ENCODE data around the gene TOP2B.

The TOP2B gene

GRCh38 chr3:25664812-25665314 is at the start of gene TOP2B:
TOP2B (minus strand) TSS chr3:25664907; CDS start chr3:25664297, 610 bp downstream.
- FAIRE-seq: peak; percentile 55

- no peak for FAIRE-seq
These were observed 48.8 kb upstream of the TOP2B start for GRCh38 chr3:25713341-25713985.

GRCh38 chr3:25711090-25711489 is 46.4 kb upstream of the TOP2B start:
- FAIRE-seq: no peak

- FAIRE-seq: no peak
These were observed 43.3 kb upstream of the TOP2B start for GRCh38 chr3:25708036-25708435.

GRCh38 chr3:25707268-25707926 is 42.7 kb upstream of the TOP2B start:
- no peak for FAIRE-seq

- no peak for FAIRE-seq
These were observed 41.5 kb upstream of the TOP2B start for GRCh38 chr3:25706213-25706612.

- FAIRE-seq: no peak
These were observed 32.8 kb upstream of the TOP2B start for GRCh38 chr3:25697553-25697952.

GRCh38 chr3:25695731-25696420 is 31.2 kb upstream of the TOP2B start:
- FAIRE-seq: no peak

- no peak for FAIRE-seq
These were observed 28.5 kb upstream of the TOP2B start for GRCh38 chr3:25693238-25693637.

- no peak for FAIRE-seq
These were observed 27.6 kb upstream of the TOP2B start for GRCh38 chr3:25692341-25692740.

- no peak for FAIRE-seq
These were observed 26.2 kb upstream of the TOP2B start for GRCh38 chr3:25690768-25691533.

GRCh38 chr3:25689226-25689625 is 24.5 kb upstream of the TOP2B start:
- FAIRE-seq: no peak

- FAIRE-seq: no peak
These were observed 23.0 kb upstream of the TOP2B start for GRCh38 chr3:25687742-25688141.

- FAIRE-seq: no peak
These were observed 22.1 kb upstream of the TOP2B start for GRCh38 chr3:25686766-25687165.

GRCh38 chr3:25683882-25684281 is 19.2 kb upstream of the TOP2B start:
- FAIRE-seq: no peak

GRCh38 chr3:25683410-25683809 is 18.7 kb upstream of the TOP2B start:
- no peak for FAIRE-seq

- no peak for FAIRE-seq
These were observed 15.1 kb upstream of the TOP2B start for GRCh38 chr3:25679642-25680302.

GRCh38 chr3:25679166-25679565 is 14.5 kb upstream of the TOP2B start:
- FAIRE-seq: no peak

GRCh38 chr3:25678581-25678980 is 13.9 kb upstream of the TOP2B start:
- FAIRE-seq: no peak

GRCh38 chr3:25677121-25677520 is 12.4 kb upstream of the TOP2B start:
- FAIRE-seq: no peak

GRCh38 chr3:25674670-25675069 is 10.0 kb upstream of the TOP2B start:
- no peak for FAIRE-seq

- no peak for FAIRE-seq
These were observed 9.1 kb upstream of the TOP2B start for GRCh38 chr3:25673738-25674298.

Measured in colon (tissue), 2 donors.